Inflammatory macrophage (primary cell): ENCODE results near the gene SEMA4C.

Experiments used
- DNase-seq, 2 donors: peaks; one replicate each; pipeline ENCODE4 v3.0.0-alpha.2; 2020 to 2022

SEMA4C gene

DNA sequence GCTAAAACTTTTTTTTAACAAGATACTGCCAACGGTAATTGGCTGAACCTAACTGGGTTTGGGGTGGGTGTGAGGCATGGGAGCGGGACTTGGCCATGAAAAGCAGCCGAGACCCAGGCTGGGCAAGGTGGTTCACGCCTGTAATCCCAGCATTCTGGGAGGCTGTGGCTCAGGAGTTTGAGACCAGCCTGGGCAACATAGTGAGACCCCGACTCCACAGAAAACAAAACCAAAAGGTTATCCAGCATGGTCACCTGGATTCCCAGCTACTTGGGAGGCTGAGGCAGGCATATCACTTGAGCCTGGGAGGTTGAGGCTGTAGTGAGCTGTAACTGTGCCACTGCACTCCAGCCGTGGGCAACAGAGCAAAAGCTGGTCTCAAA is 11.0 kb upstream of the SEMA4C start:
- DNase-seq, result no peak

DNA sequence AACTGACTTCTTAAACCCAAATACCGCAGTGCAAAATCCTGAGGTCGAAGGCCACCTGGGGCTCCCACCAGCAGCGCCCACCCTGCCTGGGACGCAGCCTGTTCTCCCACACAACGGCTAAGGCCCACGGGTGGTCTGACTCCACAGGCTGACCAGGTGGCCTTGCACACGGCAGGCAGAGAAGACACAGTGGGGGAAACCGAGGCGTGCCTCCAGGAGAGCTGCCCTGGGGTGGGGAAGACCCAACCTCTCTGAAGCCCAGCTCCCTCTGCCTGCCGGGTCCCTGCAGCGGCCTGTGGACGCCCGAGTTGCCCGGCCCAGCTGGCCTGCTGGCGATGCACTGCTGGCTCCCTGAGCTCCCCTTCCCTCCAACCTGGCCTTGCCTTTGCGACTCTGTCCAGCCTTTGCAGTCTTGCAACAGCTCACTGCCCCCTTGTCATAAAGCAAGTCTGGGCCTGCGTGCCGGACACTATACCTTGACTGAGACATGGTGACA is 9.7 kb upstream of the SEMA4C start:
- DNase-seq, result no peak

DNA sequence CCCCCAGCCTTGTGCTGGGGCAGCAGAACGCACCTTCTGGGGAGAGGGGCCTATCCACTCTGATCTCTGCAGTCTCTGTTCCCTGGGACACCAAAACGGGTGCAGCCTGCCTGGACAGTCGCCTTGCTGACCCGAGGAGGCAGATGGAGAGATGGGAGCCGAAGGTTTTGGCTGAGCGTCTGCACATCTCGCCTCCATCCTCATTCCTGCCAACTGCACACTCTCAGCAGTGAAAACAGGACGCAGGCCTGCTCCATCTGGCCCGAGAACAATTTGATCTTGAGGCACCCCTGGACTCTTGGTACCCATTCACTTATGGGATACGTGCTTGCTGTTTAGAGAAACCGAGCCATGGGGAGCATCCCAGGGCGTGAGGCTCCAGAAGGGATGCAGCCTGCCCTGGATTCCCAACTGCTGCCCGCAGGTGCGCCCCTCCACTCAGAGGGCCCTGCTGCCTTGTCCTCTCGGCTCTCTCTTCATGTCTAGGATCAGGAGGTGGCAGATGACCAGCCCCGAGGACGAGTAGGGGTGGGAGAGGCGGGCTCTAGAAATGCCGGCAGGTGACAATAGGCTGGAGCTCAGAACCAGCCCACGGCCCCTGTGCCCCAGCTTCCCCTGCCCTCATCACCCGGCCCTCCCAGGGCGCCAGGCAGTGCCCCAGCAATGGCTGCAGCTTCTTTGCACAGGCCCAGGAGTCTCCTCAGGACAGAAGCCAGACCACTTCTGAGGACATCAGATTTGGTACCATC is 9.1 kb upstream of the SEMA4C start:
- DNase-seq, result no peak

DNA sequence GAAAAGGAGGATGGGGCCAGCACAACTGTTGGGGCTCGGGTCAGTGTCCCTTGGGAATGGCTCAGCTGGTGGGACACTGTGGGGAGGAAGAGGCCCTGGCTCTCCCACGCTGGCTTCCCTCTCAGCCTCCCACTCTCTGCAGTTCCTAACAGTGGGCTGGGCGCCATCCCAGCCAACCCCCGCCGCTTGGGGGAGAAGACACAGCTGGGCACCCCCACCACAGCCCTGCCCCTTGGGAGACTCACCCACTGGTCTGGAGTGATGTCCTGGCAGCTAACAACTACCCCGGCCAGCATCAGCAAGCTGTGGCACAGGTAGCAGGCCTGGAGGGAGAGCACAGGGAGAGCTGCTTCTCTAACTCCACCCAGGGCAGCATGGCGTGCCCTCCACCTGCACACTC is 8.3 kb upstream of the SEMA4C start:
- no peak for DNase-seq

DNA sequence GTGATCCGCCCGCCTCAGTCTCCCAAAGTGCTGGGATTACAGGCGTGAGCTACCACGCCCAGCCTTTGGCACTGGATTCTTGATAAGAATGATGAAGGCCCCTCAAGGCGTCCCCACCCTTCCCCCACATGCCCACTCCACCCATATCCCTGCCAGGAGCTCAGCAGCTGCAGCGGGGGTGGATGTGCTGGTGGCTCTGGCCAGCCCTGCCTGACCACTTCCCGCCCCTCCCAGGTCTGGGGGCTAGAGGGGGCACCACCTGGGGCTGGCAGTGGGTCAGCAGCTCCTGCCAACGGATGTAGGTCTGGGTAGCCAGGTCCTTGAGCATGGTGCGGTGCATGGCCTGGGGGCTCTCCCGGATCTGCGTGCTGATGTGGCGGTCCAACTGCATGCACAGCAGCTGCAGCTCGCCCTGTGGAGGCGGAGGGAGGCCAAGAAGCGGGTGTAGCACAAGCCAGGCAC is 7.8 kb upstream of the SEMA4C start:
- no peak for DNase-seq

DNA sequence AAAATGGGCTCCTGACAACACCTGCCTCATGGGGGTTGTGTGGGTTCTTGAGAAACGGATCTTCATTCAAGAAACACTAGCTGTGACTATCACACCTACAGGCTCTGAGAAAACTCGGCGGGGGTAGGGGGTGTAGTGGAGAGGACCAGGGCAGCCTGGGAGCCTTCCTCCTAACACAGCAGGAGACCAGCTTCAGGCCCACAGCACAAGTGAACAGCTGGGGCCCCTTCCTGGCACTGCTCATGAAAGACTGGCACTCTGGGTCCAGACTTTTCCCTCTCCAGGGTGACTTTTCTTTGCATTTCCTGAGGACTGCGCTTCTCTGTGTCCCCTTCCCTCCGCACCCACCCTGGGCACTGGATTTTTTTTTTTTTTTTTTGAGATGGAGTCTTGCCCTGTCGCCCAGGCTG is 7.2 kb upstream of the SEMA4C start:
- DNase-seq, result no peak

DNA sequence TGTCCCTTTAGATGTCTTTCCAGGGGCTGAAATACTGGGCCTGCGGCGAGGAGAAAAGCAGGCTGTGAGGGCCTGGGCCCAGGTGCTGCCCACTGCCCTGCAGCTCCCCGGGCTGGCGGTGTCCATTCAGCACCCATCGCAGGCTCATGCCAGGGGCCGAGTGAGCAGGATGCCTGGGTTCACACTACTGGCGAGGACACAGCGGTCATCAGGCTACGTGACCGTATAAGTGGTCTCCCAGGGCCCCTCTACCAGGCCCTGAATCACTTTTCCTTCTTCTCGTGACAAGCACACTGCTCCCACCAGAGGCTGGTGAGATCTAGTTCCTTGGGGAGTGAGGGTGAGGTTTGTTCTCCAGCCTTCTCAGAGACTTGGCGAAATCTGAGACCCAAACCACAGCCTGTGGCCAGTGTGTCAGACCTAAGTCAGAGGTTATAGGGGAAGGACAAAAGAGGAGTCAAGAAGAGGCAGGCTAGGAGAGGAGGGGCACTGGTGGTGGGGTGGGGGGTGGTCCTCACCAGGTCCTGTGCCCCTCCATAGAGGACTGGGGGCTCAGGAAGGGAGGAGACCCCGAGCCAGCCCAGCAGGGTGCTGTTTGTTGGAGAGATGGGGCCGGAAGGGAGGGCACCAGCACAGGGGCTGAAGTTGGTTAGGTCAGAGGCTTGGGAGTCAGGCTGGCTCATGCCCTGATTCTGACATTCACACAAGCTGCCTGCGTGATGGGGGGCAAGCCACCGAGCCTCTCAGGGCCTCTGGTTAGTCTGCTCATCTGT is 6.6 kb upstream of the SEMA4C start:
- DNase-seq, result no peak

DNA sequence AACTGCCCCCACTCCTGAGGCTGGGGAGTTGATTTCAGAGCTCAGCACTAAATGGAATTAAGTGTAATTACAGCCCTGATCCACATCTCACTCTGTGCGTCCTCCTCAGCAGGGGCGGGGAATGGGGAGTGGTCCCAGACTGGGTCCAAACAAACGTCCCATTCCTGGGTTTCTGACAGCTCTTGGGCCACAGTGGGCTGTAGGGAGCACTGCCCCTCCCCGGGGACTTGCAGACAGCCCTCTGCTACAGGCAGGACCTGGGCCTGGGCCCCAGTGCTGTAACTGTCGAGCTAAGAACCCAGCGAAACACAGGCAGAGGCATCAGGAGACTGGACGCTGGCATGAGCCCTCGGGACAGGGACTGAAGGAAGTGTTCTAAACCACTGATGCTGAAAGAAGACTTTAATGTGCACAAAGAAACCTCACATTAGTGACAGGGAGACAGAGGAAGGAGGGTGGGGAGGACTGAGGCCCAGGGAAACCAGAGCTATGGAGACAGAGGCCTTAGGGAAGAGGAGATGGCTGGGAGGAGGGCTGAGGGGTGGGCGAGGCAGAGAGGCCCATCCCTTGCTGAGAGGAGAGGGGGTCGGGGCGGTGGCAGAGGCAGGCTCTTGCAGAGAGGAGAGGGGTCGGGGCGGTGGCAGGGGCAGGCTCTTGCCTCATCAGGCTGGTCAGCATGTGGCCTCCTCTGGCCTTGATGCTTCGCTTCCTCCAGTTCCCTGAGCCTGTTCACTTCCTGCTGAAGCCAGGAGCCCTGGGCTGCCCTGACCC is 5.8 kb upstream of the SEMA4C start:
- no peak for DNase-seq

DNA sequence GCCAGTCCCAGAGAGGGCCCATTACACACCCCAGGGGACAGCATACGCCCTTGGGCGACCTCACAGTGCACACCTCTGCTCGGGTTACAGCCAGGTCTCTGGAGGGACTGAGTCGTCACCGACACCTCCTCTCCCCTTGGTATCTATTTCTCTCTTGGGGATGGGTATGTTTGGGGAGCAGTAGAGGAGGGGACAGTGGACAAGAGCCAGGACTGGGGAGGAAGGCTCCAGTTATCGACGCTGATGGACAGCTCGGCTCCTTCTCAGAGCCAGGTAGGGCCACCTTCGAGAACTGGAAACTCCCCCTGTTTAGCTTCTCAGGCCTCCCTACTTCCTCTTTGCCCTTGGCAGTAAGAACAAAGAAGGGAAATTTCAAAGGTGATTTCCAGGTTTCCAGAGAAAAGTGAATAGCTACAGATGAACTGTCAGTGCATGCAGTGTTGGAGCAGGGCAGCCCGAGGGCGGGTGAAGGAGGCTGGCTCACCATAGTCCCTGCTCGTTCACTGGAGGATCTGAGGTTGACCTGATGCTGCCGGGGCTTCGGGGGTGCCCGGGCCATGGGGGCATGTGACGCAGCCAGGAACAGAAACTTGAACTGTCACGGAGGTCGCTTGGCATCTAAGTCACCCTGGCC is 4.4 kb upstream of the SEMA4C start:
- no peak for DNase-seq

DNA sequence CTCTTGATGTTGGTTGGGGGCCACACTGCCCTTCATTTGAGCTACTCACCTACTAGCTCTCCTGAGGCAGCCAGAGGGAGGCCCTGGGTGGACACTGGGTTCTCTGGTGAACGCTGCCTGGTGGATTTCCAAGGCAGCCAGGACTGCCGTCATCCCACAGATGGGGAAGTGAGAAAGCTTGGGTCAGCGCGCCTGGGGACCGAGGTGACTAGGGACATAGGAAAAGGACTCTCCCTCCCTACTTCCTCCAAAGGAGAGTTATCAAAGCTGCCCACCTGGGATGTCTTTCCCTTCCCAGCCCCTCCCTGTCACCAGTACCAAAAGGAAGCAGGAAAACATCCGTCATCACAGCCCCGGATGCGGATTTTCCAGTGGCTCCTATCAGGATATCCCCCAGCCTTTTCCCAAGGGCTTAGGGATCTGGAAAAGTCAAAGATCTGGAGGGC is 3.8 kb upstream of the SEMA4C start:
- peak; percentile 64 to 79 for DNase-seq

DNA sequence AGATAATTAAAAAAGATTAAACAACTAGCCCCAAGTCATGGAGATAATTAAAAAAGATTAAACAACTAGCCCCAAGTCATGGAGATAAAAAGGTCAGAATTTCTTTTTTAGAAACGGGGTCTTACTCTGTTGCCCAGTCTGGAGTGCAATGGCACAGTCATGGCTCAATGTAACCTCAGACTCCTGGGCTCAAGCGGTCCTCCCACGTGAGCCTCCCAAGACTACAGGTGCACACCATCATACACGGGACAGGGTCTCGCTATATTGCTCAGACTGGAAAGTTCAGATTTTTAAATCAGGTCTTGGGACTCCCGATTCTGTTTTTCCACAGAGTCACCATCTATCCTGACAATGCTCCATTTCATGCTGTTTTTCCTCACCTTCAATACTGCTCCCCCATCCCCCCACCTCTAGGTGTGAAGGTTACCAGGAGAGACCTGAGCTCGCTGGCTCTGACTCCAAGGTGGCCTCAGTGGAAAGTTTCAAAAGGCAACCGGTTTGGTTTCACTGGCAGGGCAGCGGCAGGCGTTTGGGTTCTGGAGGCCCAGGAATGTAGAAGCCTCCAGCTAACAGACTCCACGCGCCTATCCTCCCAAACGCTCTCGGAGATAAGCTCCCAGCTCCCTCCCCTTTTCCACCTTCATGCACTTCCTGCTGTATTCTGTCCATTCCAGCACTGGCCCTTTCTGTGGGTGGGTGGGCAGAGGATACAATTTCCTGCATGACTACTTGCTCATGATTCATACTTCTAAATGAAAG is 2.9 kb upstream of the SEMA4C start:
- DNase-seq, result no peak

DNA sequence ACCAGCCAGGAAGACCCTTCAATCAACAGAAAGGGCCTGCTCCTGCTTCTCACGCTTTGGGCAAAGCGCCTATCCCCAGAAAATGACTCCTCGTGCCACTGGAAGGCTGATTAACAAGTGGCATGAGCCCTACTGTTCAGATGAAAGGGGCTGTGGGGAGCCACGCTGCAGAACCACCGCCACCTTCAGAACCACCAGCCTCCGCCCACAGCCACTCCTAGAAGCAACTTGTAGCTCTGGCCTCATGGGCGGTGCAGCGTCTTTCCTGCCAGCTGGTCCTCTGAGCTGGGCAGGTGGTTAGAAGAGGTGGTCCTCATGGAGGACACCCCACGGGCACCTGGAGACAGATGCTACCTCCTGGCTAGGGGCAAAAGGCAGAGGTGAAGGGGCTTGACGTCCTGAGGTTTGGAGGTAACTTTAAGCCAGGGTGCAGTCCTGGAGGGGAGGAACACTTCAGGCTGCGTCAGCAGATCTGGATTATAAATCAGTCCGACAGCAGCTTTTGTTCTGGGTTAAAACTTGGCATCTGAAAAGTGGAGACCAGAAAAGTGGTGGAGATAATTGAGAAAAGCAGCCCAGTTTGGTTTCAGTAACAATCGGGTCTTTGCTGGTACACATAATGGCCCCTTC is 861 bp upstream of the SEMA4C start:
- DNase-seq, result no peak

DNA sequence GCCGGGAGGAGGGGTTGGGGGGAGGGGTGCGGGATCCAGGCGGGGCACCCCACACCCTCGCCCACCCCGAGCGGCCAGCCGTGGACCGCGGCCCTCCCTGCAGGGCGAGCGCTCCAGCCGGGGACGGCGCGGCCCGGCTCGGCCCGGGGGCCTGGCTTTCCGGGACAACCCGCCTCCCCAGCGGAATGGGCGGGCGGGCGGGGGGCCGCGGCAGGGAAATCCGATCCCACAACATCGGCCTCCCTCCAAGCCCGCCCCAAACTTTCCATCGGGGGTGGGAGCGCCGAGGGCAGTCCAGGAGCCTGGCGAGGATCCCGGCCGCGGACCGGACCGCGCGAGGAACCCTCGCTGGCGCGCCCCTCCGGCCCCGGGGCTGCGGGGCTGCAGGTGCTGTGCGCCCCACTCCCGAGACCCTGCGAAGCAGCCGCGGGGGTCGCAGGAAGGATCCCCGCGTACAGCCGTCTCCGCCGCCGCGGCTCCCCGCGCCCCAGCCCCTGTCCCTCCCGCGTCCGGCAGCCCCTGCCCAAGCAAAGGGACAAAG is 529 bp downstream of the SEMA4C start:
- DNase-seq, result no peak

DNA sequence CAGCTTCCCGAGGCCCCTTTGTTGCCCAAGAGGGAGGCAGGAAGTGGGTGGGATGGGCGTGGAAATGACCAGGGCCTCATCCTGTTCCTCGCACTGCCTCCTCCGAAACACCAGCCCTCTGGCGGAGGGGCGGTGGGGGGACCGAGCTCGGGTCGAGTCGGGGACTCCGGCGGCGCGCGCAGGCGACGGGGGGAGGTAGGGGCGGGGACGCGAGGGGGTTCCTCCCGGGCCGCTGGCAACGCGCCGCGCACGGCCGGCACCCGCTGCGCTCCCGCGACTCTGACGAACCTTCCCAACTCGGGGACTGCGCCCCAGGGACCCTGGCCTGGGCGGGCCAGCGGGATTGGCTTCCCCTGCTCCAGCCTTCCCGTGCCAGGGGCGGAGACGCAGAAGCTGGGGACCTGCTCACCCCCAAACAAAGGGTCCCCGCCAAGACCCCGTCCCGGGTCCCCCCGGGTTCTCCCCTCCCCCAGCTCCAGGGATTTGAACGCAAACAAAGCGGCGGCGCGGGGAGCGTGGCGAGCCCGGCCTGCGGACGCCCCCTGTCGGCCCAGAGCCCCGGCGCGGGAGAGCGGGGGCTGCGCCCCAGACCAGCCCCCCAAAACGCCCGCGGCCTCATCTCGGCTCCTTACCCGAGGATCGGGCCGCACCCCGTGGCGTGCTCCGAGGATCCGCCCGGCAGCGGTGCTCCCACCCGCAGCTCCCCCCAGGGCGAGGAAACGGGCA is 1.2 kb downstream of the SEMA4C start:
- DNase-seq, result peak; percentile 13 to 42

DNA sequence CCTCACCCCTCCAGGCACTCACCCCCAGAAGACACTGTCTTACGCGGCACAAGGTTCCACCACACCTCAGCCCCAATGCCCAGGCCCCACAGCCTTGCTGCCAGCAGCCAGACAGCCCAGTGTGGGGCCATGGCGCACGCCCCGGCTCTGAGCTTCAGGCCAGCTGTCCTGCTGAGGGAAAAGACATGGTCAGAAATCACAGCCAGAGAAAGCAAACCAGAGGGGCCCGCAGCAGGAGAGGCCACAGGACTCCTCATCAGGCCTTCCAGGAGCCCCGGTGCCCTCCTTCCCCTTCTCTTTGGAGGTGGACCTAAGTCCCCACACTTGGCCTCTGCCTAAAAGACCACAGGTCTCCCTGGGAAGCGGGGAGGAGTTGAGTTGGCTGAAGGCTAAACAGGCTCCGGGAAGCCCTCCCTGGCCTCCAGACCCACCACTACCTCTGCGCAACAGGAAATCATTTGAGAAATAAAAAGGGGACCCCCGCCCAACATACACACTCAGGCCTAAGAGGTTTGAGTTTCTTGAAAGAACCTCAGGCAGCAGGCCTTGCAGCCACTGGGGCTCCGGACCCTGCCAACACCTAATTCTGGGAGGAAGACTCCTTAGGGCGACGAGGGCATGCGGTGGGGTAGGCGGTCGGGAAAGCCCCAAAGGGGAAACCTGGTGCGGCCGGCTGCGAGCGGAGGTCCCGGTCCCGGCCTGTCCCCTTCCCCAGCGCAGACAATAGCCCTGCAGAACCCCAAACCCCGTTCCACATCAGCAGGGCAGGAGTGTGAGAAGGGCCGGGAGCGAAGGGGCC is 1.9 kb downstream of the SEMA4C start:
- DNase-seq, result no peak

DNA sequence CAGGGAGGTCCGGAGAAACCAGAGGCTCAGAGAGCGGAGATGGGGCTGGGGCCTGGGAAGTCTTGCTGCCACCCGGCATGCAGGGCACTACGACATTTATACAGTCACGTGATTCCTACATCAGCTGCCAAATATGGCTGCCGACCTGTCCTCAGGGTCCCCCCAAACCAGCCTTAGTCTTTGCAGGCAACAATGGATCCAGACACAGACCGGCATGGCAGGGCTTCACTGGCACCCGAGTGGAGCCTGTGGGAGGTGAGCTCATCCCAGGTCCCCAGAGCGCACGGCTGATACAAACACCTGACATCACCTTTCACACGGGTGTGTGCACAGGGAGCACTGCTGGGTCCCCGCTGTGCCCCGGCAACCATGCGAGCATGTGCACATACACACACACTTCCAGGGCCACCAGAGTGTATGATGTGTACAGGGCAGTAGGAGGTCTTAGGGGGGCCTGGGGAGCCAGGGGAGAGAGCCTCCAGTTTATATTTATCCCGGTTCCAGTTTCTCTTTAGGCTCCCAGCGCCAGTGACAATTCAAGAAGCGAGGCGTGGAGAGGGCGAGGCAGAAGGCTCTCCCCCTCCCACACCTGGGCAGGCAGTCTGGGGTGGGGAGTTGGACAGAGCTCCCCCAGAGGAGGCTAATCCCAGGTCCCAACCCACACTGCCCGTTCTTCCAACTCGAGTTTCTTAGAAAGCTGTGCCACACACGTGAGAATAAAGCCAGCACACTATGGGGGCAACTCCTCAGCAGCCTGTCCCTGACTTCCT is 2.7 kb downstream of the SEMA4C start:
- no peak for DNase-seq

DNA sequence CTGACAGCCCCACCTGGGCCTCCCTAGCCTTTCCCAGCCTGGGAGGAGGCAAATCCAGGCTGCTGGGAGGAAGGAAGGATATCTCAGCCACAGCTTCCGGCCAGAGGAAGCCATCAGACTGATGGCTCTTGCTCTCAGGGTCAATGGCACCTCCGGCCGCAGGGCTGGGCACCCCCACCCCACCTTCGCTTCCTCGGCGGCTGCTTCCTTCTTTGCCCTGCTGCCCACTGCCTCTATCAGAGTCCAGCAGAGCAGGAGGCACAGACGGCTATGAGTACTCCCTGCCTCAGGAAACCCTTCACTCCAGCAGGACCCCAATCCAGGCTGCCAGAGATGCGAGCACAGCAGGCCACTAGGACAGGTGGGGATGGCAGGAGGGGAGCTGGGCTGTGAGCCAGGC is 3.3 kb downstream of the SEMA4C start:
- no peak for DNase-seq

DNA sequence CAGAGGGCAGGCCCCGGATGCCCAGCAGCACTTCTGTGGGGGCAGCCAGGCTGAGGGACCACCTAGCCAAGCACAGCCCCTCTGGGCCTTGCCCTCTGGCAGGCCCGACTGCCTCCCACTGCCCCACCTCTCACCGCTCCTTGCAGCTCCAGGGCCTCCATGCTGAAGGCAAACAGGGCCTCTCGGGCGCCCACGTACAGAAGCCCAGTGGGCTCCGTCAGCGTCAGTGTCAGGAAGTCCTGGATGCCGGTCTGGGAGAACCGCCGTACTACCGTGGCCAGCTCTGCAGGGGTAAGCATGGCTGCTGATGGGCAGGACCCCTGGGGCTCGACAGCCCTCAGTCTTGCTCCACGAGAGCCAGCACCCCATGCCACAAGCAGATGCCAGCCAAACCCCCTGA is 3.7 kb downstream of the SEMA4C start:
- no peak for DNase-seq

DNA sequence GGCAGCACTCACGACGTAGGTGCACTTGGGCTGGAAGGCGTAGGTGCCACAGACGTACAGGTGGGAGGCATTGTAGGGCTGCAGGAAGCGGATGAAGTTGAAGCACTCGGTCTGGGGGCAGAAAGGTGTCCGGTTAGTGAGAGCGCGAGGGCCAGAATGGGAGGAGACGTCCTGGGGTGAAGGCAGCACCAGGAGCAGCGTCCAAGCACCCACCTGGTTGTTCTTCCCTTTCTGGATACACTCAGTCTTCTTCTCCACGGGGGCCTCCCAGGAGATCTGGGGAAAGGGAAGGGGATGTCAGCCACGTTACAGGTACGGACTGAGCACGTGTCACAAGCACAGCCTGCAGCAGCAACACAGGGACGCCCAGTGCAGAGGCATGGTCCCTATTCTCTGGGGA is 4.2 kb downstream of the SEMA4C start:
- DNase-seq, result no peak
